Endodermal cell (in vitro differentiated cells): ENCODE measurements around the gene PKD2L2. TPM values are rescaled to one million over a fixed set of nuclear protein-coding genes. Genes with fewer than 3 reads are reported as not detected.

Experiments used
- DNase-seq: peaks from one replicate; pipeline ENCODE4 v3.0.0-alpha.2; 2017
- H3K27ac ChIP-seq: 2 replicates; pipeline ENCODE4 v1.5.1; 2013; ENCODE audit warnings: mild to moderate bottlenecking, low read depth, low read length, moderate library complexity
- H3K27me3 ChIP-seq: 2 replicates; pipeline ENCODE4 v1.6.1; 2013; ENCODE audit warnings: mild to moderate bottlenecking, low read length, moderate library complexity; ENCODE audit not compliant: insufficient read depth, control insufficient read depth, poor library complexity, severe bottlenecking
- H3K36me3 ChIP-seq: 2 replicates; pipeline ENCODE4 v1.7.0; 2013; ENCODE audit warnings: mild to moderate bottlenecking, low read length, moderate library complexity; ENCODE audit not compliant: control insufficient read depth, insufficient read depth
- H3K4me1 ChIP-seq: one replicate; pipeline ENCODE4 v1.7.0; 2013; ENCODE audit warnings: low read length; ENCODE audit not compliant: control insufficient read depth, insufficient read depth
- H3K4me3 ChIP-seq: 2 replicates; pipeline ENCODE4 v1.5.1; 2013; ENCODE audit warnings: mild to moderate bottlenecking, low read length, moderate library complexity
- H3K9ac ChIP-seq: 2 replicates; pipeline ENCODE4 v1.6.1; 2013; ENCODE audit warnings: mild to moderate bottlenecking, low read length, moderate library complexity; ENCODE audit not compliant: poor library complexity, severe bottlenecking; ENCODE audit errors: extremely low read depth
- H3K9me3 ChIP-seq: 2 replicates; pipeline ENCODE4 v1.6.1; 2013; ENCODE audit warnings: mild to moderate bottlenecking, low read length, moderate library complexity; ENCODE audit not compliant: control insufficient read depth
- H3K27ac Mint-ChIP-seq: 2 replicates; pipeline ENCODE4 v1.8.0; 2020; ENCODE audit warnings: mixed read lengths
- H3K27me3 Mint-ChIP-seq: 2 replicates; pipeline ENCODE4 v1.8.0; 2021; ENCODE audit warnings: mild to moderate bottlenecking, mixed read lengths; ENCODE audit not compliant: insufficient read depth
- H3K36me3 Mint-ChIP-seq: 2 replicates; pipeline ENCODE4 v1.8.0; 2020; ENCODE audit warnings: low read depth, mixed read lengths
- H3K4me1 Mint-ChIP-seq: 2 replicates; pipeline ENCODE4 v1.8.0; 2020; ENCODE audit warnings: mixed read lengths
- H3K4me3 Mint-ChIP-seq: 2 replicates; pipeline ENCODE4 v1.8.0; 2020; ENCODE audit warnings: mild to moderate bottlenecking, moderate library complexity, mixed read lengths
- H3K9me3 Mint-ChIP-seq: 2 replicates; pipeline ENCODE4 v1.8.0; 2020; ENCODE audit warnings: mild to moderate bottlenecking, mixed read lengths
- CTCF ChIP-seq: fragments of 200-600 bp; sonication (generic); conservative IDR thresholded peaks from 2 replicates; pipeline ENCODE4 v1.5.0; 2021; ENCODE audit warnings: antibody characterized with exemption, mild to moderate bottlenecking
- WGBS, 2 experiments: methylation state at CpG; one replicate each; pipeline versions ENCODE4 v1.1.5 to v1.1.7; 2013; ENCODE audit warnings: missing lambda C conversion rate in 2 of 2, mixed read lengths in 1 of 2; ENCODE audit not compliant: insufficient coverage in 1 of 2, insufficient read length in 1 of 2; 5-methylcytosine and 5-hydroxymethylcytosine counted together
- total RNA-seq, 2 donors: library from RNA; stranded (reverse); fragmentation: NEBNext Ultra II Directional in 1 of 2; extraction: Animal tissue kit (Norgen Biotek cat#: 25700) in 1 of 2; gene quantifications; 2 replicates in 1 of 2; 3 replicates in 1 of 2; pipeline ENCODE4 v1.2.1, GENCODE V29; 2021

Gene PKD2L2
- total RNA-seq, 2 donors from 2014 or later = not detected

- Mint-ChIP-seq H3K4me1 (peaks cover 10% of the 10 kb centered on the region), H3K27ac (no peak overlapping the region), H3K9me3 (no peaks in the 10 kb centered on the region), H3K4me3 (no peak overlapping the region), H3K27me3 (no peaks in the 10 kb centered on the region), H3K36me3 (peaks cover 28% of the 10 kb centered on the region)
- DNase-seq = no peak
- no peaks in the 10 kb centered on the region for H3K4me1 ChIP-seq
- H3K36me3 ChIP-seq = peaks cover 41% of the 10 kb centered on the region
- H3K4me3 ChIP-seq = no peak overlapping the region
- no peak for TF ChIP-seq CTCF
- no peaks in the 10 kb centered on the region for H3K9me3 ChIP-seq
- 86 to 100% methylated on average over 1 of the region's 1 CpG for WGBS, 2 experiments
- no peak overlapping the region for H3K27ac ChIP-seq
- no peaks in the 10 kb centered on the region for H3K27me3 ChIP-seq
- no peak overlapping the region for H3K9ac ChIP-seq
Observed at GRCh38 chr5:137935190-137935589, 45.9 kb downstream of the PKD2L2 start.

- no peak overlapping the region for H3K27ac ChIP-seq
- Mint-ChIP-seq H3K4me1 (peaks cover 10% of the 10 kb centered on the region), H3K9me3 (no peaks in the 10 kb centered on the region), H3K4me3 (no peak overlapping the region), H3K27ac (no peak overlapping the region), H3K36me3 (peaks cover 33% of the 10 kb centered on the region), H3K27me3 (no peaks in the 10 kb centered on the region)
- no peak for DNase-seq
- H3K27me3 ChIP-seq = no peaks in the 10 kb centered on the region
- no peak overlapping the region for H3K4me3 ChIP-seq
- TF ChIP-seq CTCF = no peak
- no peak overlapping the region for H3K9ac ChIP-seq
- peaks cover 46% of the 10 kb centered on the region for H3K36me3 ChIP-seq
- H3K4me1 ChIP-seq = no peaks in the 10 kb centered on the region
- H3K9me3 ChIP-seq = no peaks in the 10 kb centered on the region
- WGBS, 2 experiments = 94 to 95% methylated on average over 2 to 3 of the region's 3 CpGs
Observed at GRCh38 chr5:137935694-137936093, 46.4 kb downstream of the PKD2L2 start.

GRCh38 chr5:137937994-137938750, 48.9 kb downstream of the PKD2L2 start:
- Histone ChIP-seq H3K27me3 (no peaks in the 10 kb centered on the region), H3K36me3 (peaks cover 70% of the 10 kb centered on the region), H3K4me1 (no peaks in the 10 kb centered on the region), H3K27ac (no peak overlapping the region), H3K9me3 (no peaks in the 10 kb centered on the region), H3K4me3 (no peak overlapping the region), H3K9ac (no peak overlapping the region)
- Mint-ChIP-seq H3K27ac (no peak overlapping the region), H3K36me3 (peaks cover 58% of the 10 kb centered on the region), H3K4me3 (no peak overlapping the region), H3K4me1 (peaks cover 10% of the 10 kb centered on the region), H3K9me3 (no peaks in the 10 kb centered on the region), H3K27me3 (no peaks in the 10 kb centered on the region)
- TF ChIP-seq CTCF = no peak
- 83% methylated on average over 1 of the region's 1 CpG; no CpG with 5 or more reads in 1 of the 2 experiments for WGBS, 2 experiments
- no peak for DNase-seq
